Activated naive CD4-positive, alpha-beta T cell (primary cell): Measurements from ENCODE around the gene GEMIN8.

Experiments
- DNase-seq, 4 experiments: peaks; one replicate each; lab custom pipeline; 2025; lab: John Stamatoyannopoulos, UW

GEMIN8 gene

DNA sequence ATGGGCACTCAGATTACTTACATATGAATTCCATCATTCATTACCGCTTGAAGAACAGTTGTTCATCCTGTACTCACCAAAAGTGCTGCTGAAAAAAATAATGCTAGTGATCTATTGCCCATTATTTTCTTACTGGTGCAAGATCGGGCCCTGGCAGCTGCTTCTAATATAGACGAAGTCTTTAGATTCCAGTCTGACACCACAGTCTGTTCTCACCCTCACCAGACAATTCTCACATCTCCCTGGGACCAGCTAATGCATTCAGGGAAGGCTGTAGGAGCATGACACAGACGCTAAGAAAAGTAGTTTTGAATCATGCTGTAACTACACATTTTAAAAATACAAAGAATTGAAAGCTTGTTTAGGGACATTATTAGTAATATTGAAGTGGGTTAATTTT lies 13.8 kb downstream of the GEMIN8 start:
- no peak for DNase-seq

DNA sequence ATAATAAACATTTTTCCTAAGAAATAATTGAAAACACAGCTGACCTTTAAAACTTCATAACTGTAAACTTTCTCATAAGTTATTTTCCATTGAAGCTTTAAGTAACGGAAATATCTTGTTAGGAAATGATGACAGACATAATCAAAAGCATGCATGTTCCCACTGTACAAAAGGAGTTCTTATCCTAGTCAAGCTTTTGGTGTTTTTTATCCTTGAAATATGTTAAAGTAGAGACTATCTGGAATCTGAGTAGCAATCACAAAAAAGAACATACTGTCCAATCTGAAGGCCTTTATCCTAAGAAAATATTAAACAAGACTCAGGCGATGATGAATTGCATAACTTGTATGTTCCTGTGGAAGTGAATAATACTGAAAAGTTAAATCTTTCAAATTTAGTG lies 14.4 kb downstream of the GEMIN8 start:
- no peak for DNase-seq

DNA sequence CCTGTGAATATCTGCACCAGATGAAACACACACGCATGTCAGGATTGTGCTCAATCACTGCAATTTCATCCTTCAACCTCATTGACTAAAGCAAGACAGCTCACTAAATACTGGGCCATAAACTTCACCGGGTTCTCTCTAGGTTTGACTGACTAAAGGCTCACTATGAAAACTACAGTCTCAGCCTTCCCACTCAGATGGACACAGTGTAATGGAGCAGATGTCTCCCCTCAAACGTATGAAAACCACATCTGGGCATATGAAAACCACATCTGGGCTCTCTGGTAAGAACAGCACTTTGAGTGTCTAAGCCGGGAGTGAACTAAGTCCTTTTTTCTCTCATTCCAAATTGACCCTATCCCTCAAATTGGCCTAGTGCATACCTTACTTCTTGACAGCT lies 15.2 kb downstream of the GEMIN8 start:
- DNase-seq, result no peak

GRCh38 chrX:14013054-14013453 lies 16.6 kb downstream of the GEMIN8 start:
- DNase-seq, result no peak

DNA sequence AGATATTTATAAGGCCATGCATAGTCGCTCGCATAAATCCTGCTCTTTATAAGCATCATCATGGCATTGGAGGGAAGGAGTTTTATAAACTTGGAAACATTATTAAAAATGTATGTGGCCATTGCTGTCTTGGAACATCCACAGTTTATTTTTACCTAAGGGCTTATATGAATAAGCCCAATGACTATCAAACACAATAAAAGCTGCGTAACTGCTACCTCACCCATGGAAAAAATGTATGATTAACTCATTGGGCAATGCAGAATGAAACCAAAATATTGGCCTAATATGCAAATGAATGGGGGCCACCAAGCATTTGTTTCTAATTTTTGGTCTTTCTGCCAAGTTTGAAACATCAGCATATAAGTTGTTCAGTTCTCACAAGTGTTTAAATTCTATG lies 19.1 kb downstream of the GEMIN8 start:
- no peak for DNase-seq

- DNase-seq, result no peak
Measured at GRCh38 chrX:14006540-14006939, 23.2 kb downstream of the GEMIN8 start.

DNA sequence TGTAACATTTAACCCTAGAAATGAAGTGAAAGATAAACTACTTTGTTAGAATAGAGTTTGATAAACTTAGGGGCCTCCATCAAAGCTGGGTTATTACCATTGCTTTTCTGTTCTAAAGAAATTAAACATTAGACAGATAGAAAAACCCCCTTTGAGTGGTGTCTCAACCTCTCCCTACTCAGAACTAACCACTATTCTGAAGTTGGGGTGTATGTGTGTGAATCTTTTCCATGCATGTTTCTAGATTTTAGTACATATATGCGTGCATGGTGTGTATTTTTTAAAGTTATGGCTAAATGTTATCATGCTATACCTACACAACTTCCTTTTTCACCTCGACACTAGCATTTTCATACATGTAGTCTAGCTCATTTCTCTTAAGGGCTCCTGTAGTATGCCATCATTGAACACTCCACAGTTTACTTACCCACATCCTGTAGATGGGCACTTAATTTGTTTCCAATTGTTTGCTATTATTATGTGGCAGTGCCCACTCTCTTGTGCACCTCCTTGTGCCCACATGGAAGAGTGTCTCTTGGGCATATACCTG lies 25.7 kb downstream of the GEMIN8 start:
- no peak for DNase-seq

DNA sequence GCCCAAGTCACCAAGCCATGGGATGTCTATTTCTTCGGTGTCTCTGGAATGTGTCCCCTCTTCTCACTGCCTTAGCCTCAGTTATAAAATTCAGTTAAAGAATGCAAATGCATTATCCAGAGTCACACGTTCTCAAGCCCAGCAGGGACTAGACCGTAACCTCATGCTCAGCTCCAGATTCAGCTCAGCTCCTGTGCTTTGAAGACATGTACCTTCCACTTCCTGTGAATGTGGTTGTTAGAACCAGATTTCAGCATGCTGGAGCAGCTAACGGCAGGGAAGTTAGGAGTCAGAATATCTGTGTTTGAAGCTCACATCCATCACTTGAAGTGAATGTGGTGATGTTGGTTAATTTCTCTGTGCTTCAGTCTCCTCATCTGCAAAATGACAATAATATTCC lies 26.7 kb downstream of the GEMIN8 start:
- no peak for DNase-seq

GRCh38 chrX:13996650-13997049 lies 33.0 kb downstream of the GEMIN8 start:
- no peak for DNase-seq

DNA sequence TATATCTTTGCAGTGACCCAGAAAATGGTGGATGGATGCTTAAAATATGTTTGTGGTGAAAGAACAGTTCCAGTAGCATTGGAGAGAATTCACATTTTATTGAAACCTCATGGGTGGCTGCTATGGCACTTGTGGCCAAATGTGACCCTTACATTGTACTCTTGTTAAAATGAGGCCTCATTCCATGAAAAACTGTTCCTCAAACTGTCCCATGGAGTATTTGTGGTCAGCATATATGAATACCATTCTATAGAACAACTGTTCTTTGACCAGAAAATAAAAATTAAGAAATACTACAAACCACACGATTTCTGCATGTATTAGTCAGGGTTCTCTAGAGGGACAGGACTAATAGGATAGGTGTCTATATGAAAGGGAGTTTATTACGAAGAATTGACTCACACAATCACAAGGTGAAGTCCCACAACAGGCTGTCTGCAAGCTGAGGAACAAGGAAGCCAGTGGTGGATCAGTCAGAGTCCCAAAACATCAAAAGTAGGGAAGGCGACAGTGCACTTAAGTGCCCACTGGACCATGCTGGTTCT lies 35.1 kb downstream of the GEMIN8 start:
- no peak for DNase-seq

DNA sequence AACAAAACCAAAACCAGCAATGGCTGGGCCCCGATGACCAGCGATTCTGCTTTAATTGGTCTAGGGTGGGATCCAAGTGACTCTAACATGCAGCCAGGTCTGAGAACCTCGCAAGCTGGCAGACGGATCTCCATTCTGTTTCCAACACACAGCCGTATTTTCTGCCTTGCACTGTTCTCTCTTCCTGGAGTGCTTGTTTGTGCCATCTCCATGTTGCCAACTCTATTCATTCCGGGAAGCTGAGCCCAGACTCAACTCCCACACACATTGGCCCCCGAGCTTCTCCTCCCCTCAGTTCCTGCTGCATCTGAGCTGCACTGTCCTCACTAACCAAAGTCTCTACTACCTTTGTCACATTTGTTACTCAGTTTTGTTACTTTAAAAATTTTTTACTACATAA lies 35.6 kb downstream of the GEMIN8 start:
- DNase-seq, result no peak

- no peak for DNase-seq
Measured at GRCh38 chrX:13990126-13990800, 39.4 kb downstream of the GEMIN8 start.

GRCh38 chrX:13985697-13986435 lies 43.8 kb downstream of the GEMIN8 start:
- DNase-seq, result no peak

- DNase-seq, result no peak
Measured at GRCh38 chrX:13983734-13984133, 46.0 kb downstream of the GEMIN8 start.

GRCh38 chrX:13968198-13968597 lies 61.5 kb downstream of the GEMIN8 start:
- no peak for DNase-seq

DNA sequence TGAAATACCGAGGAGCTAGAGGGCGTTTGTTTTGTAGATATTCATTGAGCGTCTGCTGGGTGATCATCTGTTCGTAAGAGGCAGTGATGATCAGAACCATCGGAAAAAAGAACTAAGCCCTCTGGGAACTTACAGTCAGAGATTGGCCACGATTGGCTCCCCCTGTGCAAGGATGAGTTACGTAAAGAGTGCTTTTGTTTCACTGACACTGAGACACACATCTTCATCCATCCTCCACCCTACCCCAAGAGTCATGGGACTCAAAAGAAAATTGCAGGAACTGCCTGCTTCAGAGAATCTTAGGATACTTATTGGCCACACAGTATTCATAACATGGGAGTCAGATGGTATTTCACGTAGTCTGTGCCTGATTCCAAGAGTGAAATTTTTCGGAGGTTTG lies 62.1 kb downstream of the GEMIN8 start:
- DNase-seq, result no peak

GRCh38 chrX:13966793-13967125 lies 62.9 kb downstream of the GEMIN8 start:
- DNase-seq, result no peak

DNA sequence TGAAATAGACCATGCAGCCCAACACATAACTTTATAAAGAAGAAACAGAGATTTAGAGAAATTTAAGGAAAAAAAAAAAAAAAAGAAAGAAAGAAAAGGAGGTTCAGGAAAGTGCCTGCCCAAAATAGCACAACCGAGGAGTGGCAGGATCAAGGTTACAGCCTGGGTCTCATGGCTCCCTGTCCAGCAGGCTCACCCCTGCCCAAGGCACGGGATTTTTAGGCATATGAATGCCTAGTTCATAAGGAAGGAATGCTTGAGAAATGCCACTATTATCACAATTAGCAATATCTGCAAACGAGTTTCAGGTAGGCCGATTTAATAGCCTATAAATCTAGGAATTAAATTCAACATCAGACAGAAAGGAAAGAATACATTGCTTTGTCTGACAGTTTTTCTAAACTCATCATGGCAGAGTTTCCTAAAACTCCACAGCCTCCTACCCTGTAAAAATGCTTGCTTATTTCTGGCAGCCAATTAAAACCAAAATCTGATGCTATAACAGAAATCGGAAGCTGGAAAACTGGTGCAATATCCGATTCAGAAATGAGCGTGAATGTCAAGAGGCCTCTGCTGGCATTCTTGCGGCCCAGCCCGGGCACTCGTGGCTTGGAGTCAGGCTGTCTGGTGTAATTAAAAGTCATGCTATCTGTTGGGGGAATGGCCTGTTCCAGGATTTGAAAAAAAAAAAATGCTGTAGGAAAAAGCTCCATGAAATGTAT lies 63.5 kb downstream of the GEMIN8 start:
- DNase-seq, result no peak

GRCh38 chrX:13965531-13965930 lies 64.2 kb downstream of the GEMIN8 start:
- DNase-seq, result no peak

- no peak for DNase-seq
Measured at GRCh38 chrX:13956998-13957397, 72.7 kb downstream of the GEMIN8 start.
